CD8-positive, alpha-beta memory T cell (primary cell): ENCODE measurements around the gene TSEN2. TPM values are rescaled to one million over a fixed set of nuclear protein-coding genes. Genes with fewer than 3 reads are reported as not detected.
"Not testable (repeated sequence)": the region's sequence is repeated elsewhere in the genome, so short reads cannot be mapped to it uniquely, and the experiment has no call there.

Experiments used
- CTCF ChIA-PET: fragments of 350-600 bp; sonication (Branson Sonifier 250); formaldehyde crosslinking; loops from one replicate; lab custom pipeline; 2021; ENCODE audit warnings: antibody characterized with exemption; lab: Charles Lee
- POLR2A ChIA-PET: fragments of 350-600 bp; sonication (Branson Sonifier 250); formaldehyde crosslinking; loops from one replicate; lab custom pipeline; 2021; ENCODE audit warnings: antibody characterized with exemption; lab: Charles Lee
- DNase-seq, 5 donors: peaks; one replicate each; pipeline versions ENCODE4 v3.0.0 to v3.0.0-alpha.2; 2020 to 2022; ENCODE audit warnings: mixed read lengths in 1 of 5
- H3K27ac ChIP-seq: one replicate; pipeline ENCODE4 v1.7.0; 2013; ENCODE audit warnings: low read depth, mild to moderate bottlenecking, low read length, moderate library complexity
- H3K27me3 ChIP-seq: 2 replicates; pipeline ENCODE4 v1.7.0; 2013; ENCODE audit warnings: low read length, mild to moderate bottlenecking; ENCODE audit not compliant: insufficient read depth, poor library complexity, severe bottlenecking
- H3K36me3 ChIP-seq: 2 replicates; pipeline ENCODE4 v1.7.0; 2013; ENCODE audit warnings: mild to moderate bottlenecking, low read length, moderate library complexity; ENCODE audit not compliant: insufficient read depth
- H3K4me1 ChIP-seq: 2 replicates; pipeline ENCODE4 v1.7.0; 2013; ENCODE audit warnings: mild to moderate bottlenecking, low read length, moderate library complexity; ENCODE audit not compliant: insufficient read depth
- H3K4me3 ChIP-seq: 2 replicates; pipeline ENCODE4 v1.7.0; 2013; ENCODE audit warnings: mild to moderate bottlenecking, low read length
- H3K9me3 ChIP-seq: 2 replicates; pipeline ENCODE4 v1.7.0; 2013; ENCODE audit warnings: mild to moderate bottlenecking, low read length
- H3K27ac Mint-ChIP-seq, 8 donors: one replicate each; pipeline ENCODE4 v1.8.0; 2020 to 2021; ENCODE audit warnings: mixed read lengths in 8 of 8, mild to moderate bottlenecking in 6 of 8, inconsistent platforms in 3 of 8, moderate library complexity in 3 of 8
- H3K27me3 Mint-ChIP-seq, 2 donors: one replicate each; pipeline ENCODE4 v1.8.0; 2020 to 2021; ENCODE audit warnings: mixed read lengths in 2 of 2, mild to moderate bottlenecking in 1 of 2, moderate library complexity in 1 of 2
- H3K36me3 Mint-ChIP-seq, 3 donors: one replicate each; pipeline ENCODE4 v1.8.0; 2020 to 2021; ENCODE audit warnings: mixed read lengths in 3 of 3, inconsistent platforms in 1 of 3, mild to moderate bottlenecking in 1 of 3
- H3K4me1 Mint-ChIP-seq, 3 donors: one replicate each; pipeline ENCODE4 v1.8.0; 2020 to 2021; ENCODE audit warnings: mixed read lengths in 3 of 3, inconsistent platforms in 1 of 3, mild to moderate bottlenecking in 1 of 3
- H3K4me3 Mint-ChIP-seq, 7 donors: one replicate each; pipeline ENCODE4 v1.8.0; 2020 to 2021; ENCODE audit warnings: mixed read lengths in 7 of 7, mild to moderate bottlenecking in 6 of 7, moderate library complexity in 4 of 7, inconsistent platforms in 2 of 7
- H3K9me3 Mint-ChIP-seq, 5 donors: one replicate each; pipeline ENCODE4 v1.8.0; 2020 to 2022; ENCODE audit warnings: mixed read lengths in 5 of 5, mild to moderate bottlenecking in 3 of 5, moderate library complexity in 2 of 5, inconsistent platforms in 1 of 5
- polyA plus RNA-seq: library from polyadenylated mRNA; unstranded; fragments of 300-500 nt; fragmentation: Illumina TruSeq; gene quantifications from one replicate; pipeline ENCODE4 v1.2.3, GENCODE V29; 2021
- total RNA-seq, 2 experiments: library from RNA; stranded (reverse); gene quantifications; one replicate each; pipeline ENCODE4 v1.2.3, GENCODE V29; 2021

TSEN2 gene
- total and polyA plus RNA-seq, 3 experiments from 2014 or later: 13.1 to 30.3 (median 29.8) TPM

GRCh38 chr3:12457380-12457779 lies 26.9 kb upstream of the TSEN2 start:
- H3K27me3 Mint-ChIP-seq, H3K4me1 Mint-ChIP-seq, H3K27me3 ChIP-seq, POLR2A ChIA-PET, H3K9me3 Mint-ChIP-seq, H3K27ac Mint-ChIP-seq, CTCF ChIA-PET, H3K4me3 ChIP-seq, H3K27ac ChIP-seq, H3K36me3 ChIP-seq, H3K4me3 Mint-ChIP-seq, H3K36me3 Mint-ChIP-seq, DNase-seq, H3K4me1 ChIP-seq, H3K9me3 ChIP-seq: not testable (repeated sequence)

- Histone ChIP-seq H3K4me3 (no peak overlapping the region), H3K27ac (no peak overlapping the region), H3K9me3 (no peaks in the 10 kb centered on the region), H3K4me1 (peaks cover 9% of the 10 kb centered on the region), H3K27me3 (no peaks in the 10 kb centered on the region), H3K36me3 (no peaks in the 10 kb centered on the region)
- ChIA-PET POLR2A (no interaction called here), CTCF (interaction anchor here (1.5 kb wide), 1 partner anchor 21 kb away, joined by 3 read pairs; no protein-coding TSS in a partner anchor)
- DNase-seq: no peak
- no peak overlapping the region for H3K4me3 Mint-ChIP-seq
- peaks cover 4 to 8% (median 8%) of the 10 kb centered on the region in 3 donors for H3K4me1 Mint-ChIP-seq
- no peaks in the 10 kb centered on the region for H3K27me3 Mint-ChIP-seq
- no peaks in the 10 kb centered on the region for H3K9me3 Mint-ChIP-seq
- H3K27ac Mint-ChIP-seq: no peak overlapping the region
- H3K36me3 Mint-ChIP-seq: no peaks in the 10 kb centered on the region
These were observed 25.4 kb upstream of the TSEN2 start for GRCh38 chr3:12458901-12459300.

- Mint-ChIP-seq H3K27me3 (no peaks in the 10 kb centered on the region), H3K36me3 (no peaks in the 10 kb centered on the region), H3K27ac (no peak overlapping the region), H3K9me3 (no peaks in the 10 kb centered on the region), H3K4me3 (no peak overlapping the region), H3K4me1 (peaks cover 4 to 8% (median 8%) of the 10 kb centered on the region in 3 donors)
- DNase-seq: no peak
- Histone ChIP-seq H3K9me3 (no peaks in the 10 kb centered on the region), H3K36me3 (no peaks in the 10 kb centered on the region), H3K27me3 (no peaks in the 10 kb centered on the region), H3K4me3 (no peak overlapping the region), H3K4me1 (peaks cover 9% of the 10 kb centered on the region), H3K27ac (no peak overlapping the region)
- ChIA-PET CTCF (no interaction called here), POLR2A (no interaction called here)
These were observed 24.2 kb upstream of the TSEN2 start for GRCh38 chr3:12460127-12460526.

- Histone ChIP-seq H3K9me3 (no peaks in the 10 kb centered on the region), H3K27me3 (no peaks in the 10 kb centered on the region), H3K4me3 (no peak overlapping the region), H3K36me3 (no peaks in the 10 kb centered on the region), H3K4me1 (peaks cover 9% of the 10 kb centered on the region), H3K27ac (no peak overlapping the region)
- CTCF ChIA-PET: interaction anchor here (1.1 kb wide), 1 partner anchor 19 kb away, joined by 5 read pairs; no protein-coding TSS in a partner anchor
- Mint-ChIP-seq H3K4me3 (no peak overlapping the region), H3K36me3 (no peaks in the 10 kb centered on the region), H3K4me1 (peaks cover 4 to 8% (median 8%) of the 10 kb centered on the region in 3 donors), H3K9me3 (no peaks in the 10 kb centered on the region), H3K27ac (peak overlapping the region in 2 of 8 donors; percentile 14 to 57), H3K27me3 (no peaks in the 10 kb centered on the region)
- POLR2A ChIA-PET: no interaction called here
- no peak for DNase-seq
These were observed 23.1 kb upstream of the TSEN2 start for GRCh38 chr3:12461097-12461649.

GRCh38 chr3:12462159-12462947 lies 21.9 kb upstream of the TSEN2 start:
- Mint-ChIP-seq H3K36me3 (no peaks in the 10 kb centered on the region), H3K4me1 (peaks cover 4 to 8% (median 8%) of the 10 kb centered on the region in 3 donors), H3K27me3 (peaks cover 0 to 4% of the 10 kb centered on the region in 2 donors), H3K27ac (peak overlapping the region in 1 of 8 donors; percentile 28), H3K9me3 (no peaks in the 10 kb centered on the region), H3K4me3 (peak overlapping the region in 1 of 7 donors; percentile 6)
- no peaks in the 10 kb centered on the region for H3K36me3 ChIP-seq
- no peak overlapping the region for H3K27ac ChIP-seq
- no peak overlapping the region for H3K4me3 ChIP-seq
- ChIA-PET POLR2A (no interaction called here), CTCF (interaction anchor here (1.1 kb wide), 1 partner anchor 18 kb away, joined by 5 read pairs; no protein-coding TSS in a partner anchor)
- peak in 1 of 5 donors; percentile 18 for DNase-seq
- H3K4me1 ChIP-seq: peaks cover 9% of the 10 kb centered on the region
- no peaks in the 10 kb centered on the region for H3K27me3 ChIP-seq
- no peaks in the 10 kb centered on the region for H3K9me3 ChIP-seq

GRCh38 chr3:12463686-12464085 lies 20.6 kb upstream of the TSEN2 start:
- CTCF ChIA-PET: no interaction called here
- no peaks in the 10 kb centered on the region for H3K36me3 ChIP-seq
- no peaks in the 10 kb centered on the region for H3K36me3 Mint-ChIP-seq
- H3K4me3 ChIP-seq: no peak overlapping the region
- peaks cover 0 to 9% of the 10 kb centered on the region in 2 donors for H3K27me3 Mint-ChIP-seq
- no peak overlapping the region for H3K27ac Mint-ChIP-seq
- POLR2A ChIA-PET: no interaction called here
- no peak overlapping the region for H3K4me3 Mint-ChIP-seq
- H3K9me3 ChIP-seq: no peaks in the 10 kb centered on the region
- no peak overlapping the region for H3K27ac ChIP-seq
- peaks cover 9% of the 10 kb centered on the region for H3K4me1 ChIP-seq
- DNase-seq: no peak
- H3K4me1 Mint-ChIP-seq: peaks cover 4 to 8% (median 8%) of the 10 kb centered on the region in 3 donors
- H3K9me3 Mint-ChIP-seq: no peaks in the 10 kb centered on the region
- no peaks in the 10 kb centered on the region for H3K27me3 ChIP-seq

- H3K36me3 Mint-ChIP-seq: no peaks in the 10 kb centered on the region
- Histone ChIP-seq H3K4me3 (no peak overlapping the region), H3K27ac (no peak overlapping the region), H3K27me3 (no peaks in the 10 kb centered on the region), H3K9me3 (no peaks in the 10 kb centered on the region), H3K4me1 (peaks cover 9% of the 10 kb centered on the region), H3K36me3 (no peaks in the 10 kb centered on the region)
- no peak overlapping the region for H3K4me3 Mint-ChIP-seq
- ChIA-PET POLR2A (no interaction called here), CTCF (interaction anchor here (1.4 kb wide), 1 partner anchor 15 kb away, joined by 7 read pairs; no protein-coding TSS in a partner anchor)
- H3K27me3 Mint-ChIP-seq: peaks cover 0 to 9% of the 10 kb centered on the region in 2 donors
- peaks cover 4 to 8% (median 8%) of the 10 kb centered on the region in 3 donors for H3K4me1 Mint-ChIP-seq
- H3K27ac Mint-ChIP-seq: peak overlapping the region in 1 of 8 donors; percentile 34
- DNase-seq: no peak
- H3K9me3 Mint-ChIP-seq: no peaks in the 10 kb centered on the region
These were observed 20.1 kb upstream of the TSEN2 start for GRCh38 chr3:12464181-12464580.
